NCI-H1417 treated with DMSO at 0.1 percent for 48 hours (cell line): ENCODE measurements around the gene DCUN1D5.

Experiments
- DNase-seq: peaks from one replicate; lab custom pipeline; 2025; lab: John Stamatoyannopoulos, UW

The DCUN1D5 gene

DNA sequence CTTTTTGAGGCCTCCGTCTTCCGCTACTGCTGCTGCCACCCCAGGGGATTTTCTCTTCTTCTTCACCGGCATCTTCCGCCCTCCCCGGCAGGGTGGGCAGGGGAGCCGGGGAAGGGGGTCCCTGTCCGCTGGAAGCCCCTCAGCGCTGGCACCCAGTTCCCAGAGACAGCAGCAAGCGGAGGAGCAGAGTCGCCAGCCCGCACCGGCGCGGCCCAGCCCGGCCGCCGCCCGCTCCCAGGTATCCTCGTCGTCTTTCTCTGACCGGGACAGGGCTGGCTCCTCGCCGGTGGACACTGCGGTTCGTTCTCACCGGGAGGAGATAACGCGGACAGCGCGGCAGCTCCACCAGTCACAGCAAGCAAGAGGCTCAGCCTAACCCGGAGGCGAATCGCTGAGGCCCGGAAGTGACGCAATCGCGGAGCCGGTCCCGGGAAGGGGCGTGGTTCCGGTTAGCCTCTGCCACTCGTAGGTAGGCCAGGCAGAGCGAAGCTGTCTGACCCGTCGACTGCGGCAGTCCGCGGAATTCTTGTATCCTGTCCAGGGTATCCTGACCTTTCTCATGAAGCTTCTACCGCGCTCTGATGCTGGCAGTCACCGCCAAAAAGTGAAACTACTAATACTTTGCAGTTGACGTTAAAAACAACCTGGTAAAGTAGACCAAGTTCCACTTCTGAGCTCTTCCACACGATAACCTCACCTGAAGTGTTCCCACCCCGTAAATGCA, at the start of gene DCUN1D5:
Gene DCUN1D5 (minus strand): TSS at position 360 of the 724 bp plus-strand sequence. CDS start 288 bp downstream, at position 72.
- DNase-seq = peak; percentile 75

DNA sequence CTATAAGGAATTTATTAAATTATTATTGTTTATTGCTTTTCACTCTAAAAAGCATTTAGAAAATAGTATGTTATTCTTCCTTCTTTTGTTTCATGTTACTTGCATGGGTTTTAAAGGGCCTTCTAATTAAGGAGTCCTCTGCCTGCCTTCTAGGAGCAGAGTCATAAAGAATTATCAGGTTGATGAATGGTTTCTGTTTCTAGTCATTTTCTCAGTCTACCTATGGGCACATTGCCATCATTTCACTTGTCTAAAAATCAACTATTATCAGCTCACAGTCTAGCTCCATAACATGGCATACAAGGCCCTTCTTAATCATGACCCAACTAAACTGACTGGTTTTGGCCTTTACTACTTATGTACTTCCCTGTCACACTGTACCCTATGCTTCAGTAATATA, 33.5 kb upstream of the DCUN1D5 start:
- DNase-seq = no peak

DNA sequence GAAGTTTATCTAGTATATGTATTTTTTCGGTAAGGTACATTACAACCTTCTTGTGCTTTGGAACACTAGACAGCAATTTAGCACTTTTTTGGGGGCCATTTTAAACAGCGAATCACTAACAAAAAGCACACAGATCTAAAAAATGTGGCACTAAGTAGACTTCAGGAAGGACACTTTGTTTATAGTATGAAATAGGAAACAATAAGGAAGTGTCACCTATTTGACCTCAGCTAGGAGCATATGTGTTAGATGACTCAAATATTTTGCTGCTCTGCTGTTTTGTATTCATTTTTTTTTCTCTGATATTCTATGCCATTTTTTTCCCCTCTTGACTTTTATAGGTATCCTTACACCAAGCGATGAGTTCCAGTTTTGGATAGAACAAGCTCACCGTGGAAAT, 22.9 kb upstream of the DCUN1D5 start:
- DNase-seq = no peak

DNA sequence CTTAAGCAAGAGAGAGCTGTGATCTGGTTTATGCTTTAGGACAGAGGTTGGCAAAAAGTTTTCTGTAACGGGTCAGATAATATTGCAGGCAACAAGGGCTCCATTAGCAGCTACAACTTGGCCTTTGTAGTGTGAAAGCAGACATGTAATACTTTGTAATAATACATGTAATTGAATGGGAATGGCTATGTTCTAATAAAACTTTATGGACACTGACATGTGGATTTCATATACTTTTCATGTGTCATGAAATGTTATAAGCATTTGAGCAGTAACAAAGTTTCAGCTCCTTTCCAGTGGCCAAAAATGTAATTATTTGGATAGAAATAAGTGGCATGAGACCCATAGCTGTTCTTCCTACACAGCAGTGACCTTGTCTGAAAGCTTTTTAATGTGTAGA, 20.4 kb upstream of the DCUN1D5 start:
- no peak for DNase-seq

DNA sequence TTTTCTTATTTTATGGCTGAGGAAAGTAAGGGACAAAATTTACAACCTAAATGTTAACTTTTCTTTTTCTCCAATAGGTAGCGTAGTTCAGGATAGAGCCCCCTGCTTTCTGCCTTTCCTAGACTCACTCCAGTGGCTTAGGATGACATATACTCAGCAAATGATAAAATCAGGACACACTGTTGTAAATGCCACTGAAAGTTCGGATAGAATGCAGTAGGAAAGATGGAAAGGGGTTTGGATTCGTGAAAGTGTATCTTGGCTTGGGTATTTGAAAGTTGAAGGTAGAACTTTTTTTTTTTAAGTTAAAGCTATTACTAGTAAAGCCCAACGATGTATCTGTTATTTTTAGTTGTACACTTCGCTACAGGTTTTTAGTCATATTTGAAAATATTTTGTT, 19.4 kb upstream of the DCUN1D5 start:
- no peak for DNase-seq

DNA sequence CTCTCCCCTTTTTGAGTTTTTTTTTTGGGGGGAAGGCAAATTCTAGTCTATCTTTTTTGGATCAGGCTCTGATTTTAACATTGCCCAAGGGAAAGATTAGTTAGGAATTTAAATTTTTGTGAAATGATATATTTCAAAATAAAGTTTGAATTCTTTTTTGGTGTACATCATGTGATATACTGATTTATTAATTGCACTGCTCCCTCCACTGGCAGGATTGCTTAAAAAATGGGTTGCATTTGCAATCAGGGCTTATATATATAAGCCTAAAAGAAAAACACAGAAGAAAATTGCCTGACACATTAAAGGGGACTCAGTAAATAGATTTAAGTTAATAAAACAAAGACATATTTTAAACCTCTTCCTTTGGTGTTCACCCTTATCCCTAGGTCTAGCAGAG, 18.4 kb upstream of the DCUN1D5 start:
- DNase-seq = no peak

DNA sequence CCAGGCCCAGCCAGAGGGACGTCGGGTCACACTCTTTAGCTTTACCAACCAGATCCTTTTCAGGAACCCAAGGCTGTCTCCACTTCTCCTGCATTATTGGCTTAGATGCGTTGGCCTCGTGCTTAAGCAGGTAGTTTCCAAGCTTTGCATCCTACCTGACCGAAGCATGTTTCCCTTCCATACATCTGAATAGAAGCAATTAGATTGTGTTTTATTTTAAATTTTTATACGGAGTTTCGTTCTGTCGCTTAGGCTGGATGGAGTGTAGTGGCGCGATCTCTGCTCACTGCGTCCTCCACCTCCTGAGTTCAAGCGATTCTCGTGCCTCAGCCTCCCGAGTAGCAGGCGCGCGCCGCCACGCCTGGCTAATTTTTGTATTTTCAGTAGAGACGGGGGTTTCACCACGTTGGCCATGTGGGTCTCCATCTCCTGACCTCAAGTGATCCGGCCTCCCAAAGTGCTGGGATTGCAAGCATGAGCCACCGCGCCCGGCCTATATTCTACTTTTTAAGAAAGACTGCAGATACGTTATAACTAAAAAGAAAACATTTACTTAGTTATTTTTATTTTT, 17.9 kb upstream of the DCUN1D5 start:
- DNase-seq = no peak

DNA sequence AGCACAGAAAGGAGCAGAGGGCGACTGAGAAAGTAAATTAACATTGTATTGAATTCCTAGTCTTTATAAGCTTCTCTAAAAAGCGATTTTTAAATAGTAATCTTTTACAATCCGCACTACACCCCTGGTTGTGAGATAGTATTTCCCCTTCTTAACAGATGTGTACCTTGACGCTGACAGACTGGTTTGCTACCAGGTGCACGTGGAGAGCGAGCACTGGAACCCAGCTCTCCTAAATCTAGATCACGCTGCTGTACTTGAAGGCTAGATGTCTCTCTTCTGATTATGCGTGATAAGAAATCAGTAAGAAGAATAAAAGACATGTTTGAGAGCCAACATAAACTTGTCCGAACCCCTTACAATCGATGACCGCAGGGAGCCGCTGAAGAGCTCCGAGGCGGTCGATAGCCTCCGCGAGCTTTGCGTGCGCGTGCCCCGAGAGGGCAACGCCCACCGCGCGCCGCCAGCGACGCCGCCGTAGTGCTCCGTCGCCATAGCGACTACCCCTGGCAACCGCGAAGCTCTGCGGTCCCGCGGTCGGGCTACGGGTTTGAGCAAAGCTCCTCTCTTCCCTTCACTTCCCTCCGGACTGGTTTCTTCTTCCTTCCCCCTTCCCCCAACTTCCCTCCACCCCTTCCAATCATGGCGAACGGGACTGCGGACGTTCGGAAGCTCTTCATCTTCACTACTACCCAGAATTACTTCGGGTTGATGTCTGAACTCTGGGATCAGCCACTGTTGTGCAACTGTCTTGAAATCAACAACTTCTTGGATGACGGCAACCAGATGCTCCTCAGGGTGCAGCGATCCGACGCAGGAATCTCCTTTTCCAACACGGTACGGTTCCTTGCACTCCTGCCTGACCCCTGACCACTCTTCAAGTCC, 17.2 kb upstream of the DCUN1D5 start, which contains the start of gene DYNC2H1:
Gene DYNC2H1 (plus strand): TSS at position 494 of the 885 bp plus-strand sequence. CDS start 149 bp downstream, at position 643.
- DNase-seq = peak; percentile 79

DNA sequence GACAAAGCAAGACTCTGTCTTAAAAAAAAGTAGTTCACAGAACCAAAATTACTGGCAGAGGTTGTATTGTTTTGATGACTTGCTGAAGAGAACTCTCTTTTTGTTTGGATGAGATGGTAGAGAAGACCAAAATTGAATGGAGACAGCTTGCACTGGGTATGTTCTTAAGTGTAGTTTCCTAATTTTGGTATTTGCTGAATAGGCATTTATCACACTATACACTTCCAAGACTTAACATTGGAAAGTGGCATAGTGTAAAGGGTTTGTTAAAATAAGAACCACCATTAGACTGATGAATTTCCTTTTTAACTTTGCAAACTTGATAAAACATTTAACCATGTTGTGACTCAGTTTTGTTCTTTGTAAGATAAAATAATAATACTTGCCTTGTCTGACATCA, 5.3 kb upstream of the DCUN1D5 start:
- DNase-seq = no peak

DNA sequence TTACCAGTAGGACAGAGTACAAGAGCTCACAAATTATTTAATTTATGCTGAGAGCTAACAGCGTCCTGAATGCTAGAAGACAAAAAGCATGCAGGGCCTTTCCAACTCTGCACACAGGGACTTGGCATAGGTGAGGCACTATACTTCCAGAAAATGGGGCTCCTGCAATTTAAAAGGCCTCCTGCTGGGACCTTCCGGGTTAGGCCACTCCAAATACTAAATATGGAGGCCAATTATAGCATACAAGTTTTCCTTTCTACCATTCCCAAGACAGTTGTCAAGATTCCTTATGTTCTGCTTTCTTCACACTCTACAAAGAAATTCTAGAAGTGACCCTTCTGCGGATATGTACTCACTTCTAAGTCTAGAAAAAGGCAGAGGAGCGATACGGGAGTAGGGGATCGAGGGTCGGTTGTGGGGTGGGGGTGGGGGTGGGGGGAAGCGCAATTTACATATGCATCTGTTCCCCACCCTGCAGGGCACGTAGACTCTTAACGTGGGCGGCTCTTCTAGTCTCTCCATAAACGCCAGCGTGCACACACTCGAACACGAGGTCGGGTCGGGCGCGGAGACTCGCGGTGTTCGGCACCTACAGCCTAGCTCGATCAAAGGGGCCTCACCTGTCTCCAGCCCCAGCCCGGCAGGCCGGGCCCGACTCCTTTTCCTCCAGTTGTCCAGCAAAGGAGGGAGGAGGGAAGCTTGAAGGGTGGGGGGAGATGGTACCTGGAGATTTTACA, 728 bp downstream of the DCUN1D5 start:
- DNase-seq = peak; percentile 30

DNA sequence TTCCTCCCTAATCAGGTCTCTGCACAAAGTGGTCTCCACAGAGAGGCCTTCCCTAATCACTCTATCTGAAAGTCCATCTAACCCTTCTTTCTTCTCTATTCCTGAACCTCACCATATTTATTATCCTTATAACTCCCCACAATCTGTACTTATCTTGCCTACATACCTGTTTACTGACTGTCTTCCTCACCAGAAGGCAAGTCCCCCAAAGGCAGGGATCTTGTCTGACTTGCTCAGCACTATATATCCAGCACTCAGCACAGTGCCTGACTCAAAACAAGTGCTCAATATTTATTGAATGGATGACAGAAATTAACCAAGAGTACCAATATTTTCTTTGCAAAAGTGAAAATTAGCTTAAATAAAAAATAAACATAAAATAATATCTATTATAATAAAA, 5.5 kb downstream of the DCUN1D5 start:
- DNase-seq = no peak

DNA sequence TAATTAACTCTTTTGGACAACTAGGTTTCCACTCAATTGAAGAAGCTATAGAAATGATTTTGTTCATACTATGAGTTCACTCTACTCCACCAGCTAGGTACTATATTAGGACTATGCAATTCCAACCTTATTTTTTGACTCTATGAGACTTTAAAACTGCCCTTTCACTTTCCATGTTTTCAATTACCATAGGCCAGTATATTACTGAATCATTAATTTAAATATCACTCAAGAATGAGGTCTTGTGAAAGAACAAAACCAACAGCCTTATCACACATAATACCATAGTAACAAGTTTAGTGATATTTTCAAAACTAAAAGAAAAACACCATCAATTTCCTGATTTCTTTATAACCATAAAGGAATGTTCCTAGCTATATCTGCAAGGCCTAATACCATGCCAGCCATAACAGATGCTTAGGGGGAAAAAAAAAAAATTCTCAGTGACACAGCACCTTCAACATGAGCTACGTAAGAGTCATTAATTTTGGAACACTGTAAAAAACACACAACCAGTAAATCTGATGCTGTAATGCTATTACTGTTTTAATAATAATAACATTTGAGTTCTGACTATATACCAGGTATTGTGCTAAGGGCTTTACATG, 6.1 kb downstream of the DCUN1D5 start:
- no peak for DNase-seq

DNA sequence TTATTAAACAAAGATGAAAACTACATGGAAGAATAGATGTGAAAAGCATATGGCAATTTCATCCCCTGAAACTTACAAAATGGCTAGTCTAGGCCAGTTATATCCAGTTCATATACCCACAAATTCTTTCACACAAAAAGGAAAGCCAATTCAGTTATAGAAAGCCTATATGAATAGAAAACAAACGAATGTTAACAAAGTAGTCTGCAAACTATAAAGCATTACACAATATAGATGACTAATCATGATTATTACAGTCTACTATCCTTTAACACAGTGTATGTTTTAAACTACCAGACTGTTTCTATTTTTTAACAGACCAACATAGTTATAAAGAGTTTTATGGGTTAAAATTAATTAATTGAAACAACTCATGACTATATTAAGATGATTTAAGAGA, 12.1 kb downstream of the DCUN1D5 start:
- DNase-seq = no peak

DNA sequence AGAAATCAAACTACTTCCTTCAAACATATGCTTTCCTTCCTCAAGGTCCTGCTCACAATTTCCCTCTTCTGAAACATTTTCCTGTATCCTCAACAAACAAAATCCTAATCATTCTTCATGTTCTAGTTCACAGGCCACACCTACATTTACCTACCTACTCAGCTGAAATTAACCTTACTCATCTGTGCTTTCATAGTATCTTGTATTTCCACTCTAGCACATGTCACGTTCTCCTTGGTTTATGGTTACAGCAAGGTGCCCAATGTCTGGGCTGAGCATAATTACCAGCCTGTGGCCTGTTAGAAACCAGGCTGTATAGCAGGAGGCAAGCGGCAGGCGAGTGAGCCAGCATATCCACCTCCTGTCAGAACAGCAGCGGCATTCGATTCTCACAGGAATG, 13.2 kb downstream of the DCUN1D5 start:
- no peak for DNase-seq

DNA sequence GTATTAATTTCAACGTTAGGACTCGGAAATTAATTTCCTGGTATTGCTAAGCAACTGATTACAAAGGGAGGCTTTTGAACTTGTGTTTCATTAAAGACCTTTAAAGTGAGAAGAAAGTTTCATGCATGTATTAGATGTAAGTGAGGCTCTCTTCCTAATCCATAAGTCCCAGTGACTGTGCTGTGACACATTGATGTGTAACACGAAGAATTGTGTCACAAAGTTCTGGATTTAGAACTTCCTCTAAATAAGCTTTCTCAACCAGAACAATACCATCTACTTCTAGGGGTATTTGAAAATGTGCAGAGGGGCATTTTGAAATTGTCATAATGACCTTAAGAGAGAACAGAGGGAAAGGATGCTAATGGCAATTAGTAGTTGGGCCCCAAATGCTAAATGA, 14.4 kb downstream of the DCUN1D5 start:
- DNase-seq = no peak

DNA sequence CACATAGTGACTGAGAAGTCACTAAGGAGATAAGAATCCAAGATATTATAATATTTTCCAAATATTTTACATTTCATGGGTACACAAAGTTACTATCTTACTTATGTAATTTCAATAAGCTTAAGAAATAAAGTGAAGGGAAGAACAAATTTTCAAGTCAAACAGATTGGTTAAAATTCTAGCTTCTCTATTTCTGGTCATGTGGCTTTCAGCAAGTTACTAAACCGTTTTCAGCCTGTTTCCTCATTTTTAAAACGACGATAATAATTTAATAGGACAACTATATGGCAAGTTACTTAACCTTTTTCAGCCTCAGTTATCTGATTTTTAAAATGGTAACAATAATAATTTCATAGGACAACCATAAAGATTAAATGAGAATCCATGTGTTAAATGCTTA, 15.6 kb downstream of the DCUN1D5 start:
- no peak for DNase-seq

DNA sequence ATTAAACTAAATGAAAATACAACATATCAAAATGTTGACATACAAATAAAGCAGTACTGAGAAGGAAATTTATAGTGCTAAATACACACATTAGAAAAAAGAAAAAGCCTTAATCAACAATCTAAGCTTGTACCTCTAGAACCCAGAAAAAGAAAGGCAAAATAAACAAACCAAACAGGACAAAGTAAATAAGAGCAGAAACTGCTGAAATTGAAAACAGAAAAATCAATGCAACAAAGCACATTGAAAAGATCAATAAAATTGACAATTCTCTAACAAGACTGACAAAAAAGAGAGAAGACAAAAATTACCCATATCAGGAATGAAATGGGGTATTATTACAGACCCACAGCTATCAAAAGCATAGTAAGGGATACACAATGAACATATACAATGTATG, 21.0 kb downstream of the DCUN1D5 start:
- DNase-seq = no peak

DNA sequence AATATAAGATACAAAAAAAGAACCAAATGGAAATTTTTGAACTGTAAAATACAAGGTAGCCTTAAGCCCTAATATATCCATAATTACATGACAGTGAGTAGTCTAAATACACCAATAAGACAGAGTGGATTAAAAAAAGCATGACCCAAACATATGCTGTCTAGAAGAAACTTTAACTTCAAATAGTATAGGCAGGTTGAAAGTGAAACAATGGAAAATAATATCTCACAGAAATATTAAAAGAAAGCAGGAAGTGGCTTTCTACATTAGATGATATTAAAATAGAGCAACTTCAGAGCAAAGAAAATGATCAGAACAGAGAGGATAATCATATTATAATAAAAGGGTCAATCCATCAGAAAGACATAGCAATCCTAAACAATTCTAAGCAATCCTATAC, 21.8 kb downstream of the DCUN1D5 start:
- no peak for DNase-seq

DNA sequence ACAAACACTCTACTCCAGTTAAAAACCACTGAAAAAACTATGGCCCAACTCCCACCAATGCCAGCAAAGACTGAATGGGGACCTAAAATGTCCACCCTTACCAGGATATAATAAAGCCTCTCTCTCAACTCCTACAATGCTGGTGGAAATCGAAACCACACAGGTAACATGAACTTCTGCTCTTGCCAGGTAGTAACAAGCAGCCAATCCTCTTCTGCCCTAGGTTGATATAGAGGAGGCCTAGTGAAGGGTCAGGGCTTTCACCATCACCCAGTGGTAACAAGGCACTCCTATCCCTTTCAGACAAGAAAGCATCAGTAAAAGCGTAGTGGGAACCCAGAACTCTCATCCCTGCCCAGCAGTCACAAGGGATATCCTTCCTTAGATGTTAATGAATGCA, 22.6 kb downstream of the DCUN1D5 start:
- no peak for DNase-seq

DNA sequence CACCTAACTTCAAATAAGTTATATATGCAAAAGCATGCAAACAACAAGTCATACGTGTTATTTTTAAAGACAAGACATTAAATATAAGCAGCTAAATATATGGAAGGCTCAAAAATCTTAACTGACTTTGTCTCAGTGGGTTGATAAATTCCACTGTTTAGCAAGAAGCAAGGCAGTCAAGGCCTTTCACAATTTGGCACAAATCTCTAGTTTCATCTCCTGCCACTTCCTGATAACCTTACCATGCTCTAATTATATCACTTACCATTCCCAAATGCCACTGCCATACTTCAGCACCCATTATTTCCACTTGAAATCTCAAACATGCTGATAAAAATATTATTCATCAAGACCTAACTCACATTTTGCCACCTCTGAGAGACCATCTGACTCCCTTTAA, 24.8 kb downstream of the DCUN1D5 start:
- DNase-seq = no peak

DNA sequence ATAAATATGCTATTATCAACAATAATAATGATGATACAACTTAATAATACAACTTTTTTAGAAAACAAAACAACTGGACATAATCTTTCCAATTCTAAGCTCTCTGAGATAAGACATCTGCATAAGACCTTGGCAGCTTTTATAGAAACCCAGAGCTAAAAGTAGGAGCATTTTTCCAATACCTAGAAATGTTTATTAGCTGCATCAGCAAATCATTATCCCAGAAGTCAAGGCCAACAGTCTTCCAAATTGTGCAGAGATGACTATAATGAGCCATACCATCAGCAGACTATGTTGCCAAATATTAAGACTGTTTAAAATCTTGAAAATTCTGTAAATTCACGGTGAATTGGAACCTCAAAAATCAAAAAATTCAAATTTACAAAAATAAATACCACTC, 30.3 kb downstream of the DCUN1D5 start:
- DNase-seq = no peak
